K562 (cell line): ENCODE measurements around the gene ZSWIM7. TPM values are rescaled to one million over a fixed set of nuclear protein-coding genes. Genes with fewer than 3 reads are reported as not detected.

Experiments used
- ATAC-seq: fragments of 200-7000 bp; cut with Tn5 transposase; 3 replicates; pipeline ENCODE4 v1.9.1; 2020; ENCODE audit warnings: moderate library complexity
- BruUV-seq: library from RNA; stranded (reverse); fragments of 400-500 nt; replicated peaks from 2 replicates; lab custom pipeline; 2021; lab: Mats Ljungman, UMichigan
- CTCF ChIA-PET: fragments of 300-600 bp; formaldehyde crosslinking; extraction: SDS; loops from one replicate; lab custom pipeline; 2021; ENCODE audit warnings: low intra/inter-chr PET ratio; lab: Yijun Ruan, JAX
- POLR2A ChIA-PET: fragments of 300-600, 350-650 bp; sonication (Branson Sonifier 250); formaldehyde crosslinking; extraction: SDS; loops from one replicate; lab custom pipeline; 2021; ENCODE audit warnings: antibody characterized with exemption, inconsistent platforms; lab: Yijun Ruan, JAX
- DNase-seq, 4 experiments: peaks; one replicate each; pipeline versions ENCODE4 v3.0.0 to v3.0.0-alpha.2; 2011 to 2018; ENCODE audit warnings: low spot score in 3 of 4, mixed read lengths in 3 of 4; ENCODE audit errors: extremely low read depth in 1 of 4
- FAIRE-seq: peaks from 2 replicates; lab custom pipeline; 2011; peaks lifted over from hg19 to GRCh38; lab: Jason Lieb, UNC
- H2AFZ ChIP-seq: 2 replicates; pipeline ENCODE4 v1.6.0; 2011; ENCODE audit warnings: low read depth, low read length, control low read depth, inconsistent platforms
- H3K27ac ChIP-seq: fragments of 200-600 bp; 3 replicates; pipeline ENCODE4 v1.8.0; 2011; ENCODE audit warnings: low read depth, mild to moderate bottlenecking, control low read depth, inconsistent platforms, low read length, moderate library complexity, mixed read lengths; ENCODE audit errors: extremely low read depth
- H3K27me3 ChIP-seq, 2 experiments: fragments of 300-600 bp in 1 of 2; 2 replicates in 1 of 2; 3 replicates in 1 of 2; pipeline versions ENCODE4 v1.6.0 to v1.8.0; 2011; ENCODE audit warnings: inconsistent platforms in 2 of 2, low read length in 2 of 2, mild to moderate bottlenecking in 1 of 2, mixed read lengths in 1 of 2, moderate library complexity in 1 of 2; ENCODE audit not compliant: control insufficient read depth in 2 of 2, insufficient read depth in 2 of 2
- H3K36me3 ChIP-seq: fragments of 300-600 bp; 3 replicates; pipeline ENCODE4 v1.8.0; 2011; ENCODE audit warnings: mild to moderate bottlenecking, low read length, inconsistent platforms; ENCODE audit not compliant: control insufficient read depth, insufficient read depth
- H3K4me1 ChIP-seq, 2 experiments: fragments of 200-600 bp in 1 of 2; replicated peaks in 1 of 2; 2 replicates in 1 of 2; 3 replicates in 1 of 2; pipeline versions ENCODE4 v1.5.1 to v1.8.0; 2011; ENCODE audit warnings: inconsistent platforms in 2 of 2, low read length in 2 of 2, mild to moderate bottlenecking in 1 of 2, mixed read lengths in 1 of 2, moderate library complexity in 1 of 2; ENCODE audit not compliant: control insufficient read depth in 2 of 2, insufficient read depth in 2 of 2
- H3K4me2 ChIP-seq: 2 replicates; pipeline ENCODE4 v1.6.1; 2011; ENCODE audit warnings: low read length, control low read depth, inconsistent platforms, mixed read lengths; ENCODE audit not compliant: insufficient read depth
- H3K4me3 ChIP-seq: fragments of 200-600 bp; sonication (generic), shearing (Covaris generic); 2 replicates; pipeline ENCODE4 v1.5.1; 2016; ENCODE audit warnings: control low read depth, inconsistent platforms
- H3K79me2 ChIP-seq: fragments of 200-600 bp; 3 replicates; pipeline ENCODE4 v1.8.0; 2011; ENCODE audit warnings: low read length, inconsistent platforms; ENCODE audit not compliant: control insufficient read depth, insufficient read depth
- H3K9ac ChIP-seq, 2 experiments: 2 replicates each; pipeline versions ENCODE4 v1.6.0 to v1.6.1; 2011; ENCODE audit warnings: low read depth in 2 of 2, low read length in 2 of 2, control low read depth in 1 of 2, inconsistent platforms in 1 of 2, mild to moderate bottlenecking in 1 of 2, mixed read lengths in 1 of 2; ENCODE audit not compliant: insufficient read depth in 1 of 2
- H3K9me1 ChIP-seq: one replicate; pipeline ENCODE4 v1.6.0; 2011; ENCODE audit warnings: inconsistent platforms, mild to moderate bottlenecking, low read length, moderate library complexity; ENCODE audit not compliant: control insufficient read depth, insufficient read depth
- H3K9me3 ChIP-seq: replicated peaks from 2 replicates; pipeline ENCODE4 v1.5.1; 2011; ENCODE audit warnings: low read depth, low read length, inconsistent platforms; ENCODE audit not compliant: control insufficient read depth, insufficient read depth
- H4K20me1 ChIP-seq: replicated peaks from 2 replicates; pipeline ENCODE4 v1.6.1; 2011; ENCODE audit warnings: low read length, inconsistent platforms, mixed read lengths; ENCODE audit not compliant: control insufficient read depth, insufficient read depth
- CBX3 ChIP-seq, 2 experiments: IDR thresholded peaks; 1 replicate in 1 of 2; 2 replicates in 1 of 2; pipeline ENCODE4 v1.6.1; 2012; ENCODE audit warnings: inconsistent platforms in 2 of 2, low read length in 2 of 2, borderline replicate concordance in 1 of 2, control low read depth in 1 of 2
- CHCHD3 ChIP-seq: fragments of 250-450 bp; sonication (Bioruptor Pico); IDR thresholded peaks from 2 replicates; pipeline ENCODE4 v2.1.2; 2022; ENCODE audit warnings: mild to moderate bottlenecking
- IRF1 ChIP-seq: sonication (generic); formaldehyde crosslinking; IDR thresholded peaks from 2 replicates; pipeline ENCODE4 v1.8.0; 2022; ENCODE audit warnings: missing genetic modification reagents, mild to moderate bottlenecking, borderline replicate concordance
- MTF1 ChIP-seq: fragments of 250-450 bp; sonication (Bioruptor Pico); IDR thresholded peaks from 2 replicates; pipeline ENCODE4 v1.9.0; 2021; ENCODE audit warnings: moderate library complexity, mild to moderate bottlenecking, inconsistent platforms, borderline replicate concordance
- NCOA6 ChIP-seq: fragments of 450-650 bp; IDR thresholded peaks from 2 replicates; pipeline ENCODE4 v1.6.1; 2017; ENCODE audit warnings: mild to moderate bottlenecking
- NFIC ChIP-seq: fragments of 450-650 bp; IDR thresholded peaks from 2 replicates; pipeline ENCODE4 v1.6.1; 2017; ENCODE audit warnings: mild to moderate bottlenecking, inconsistent platforms
- RCOR1 ChIP-seq, 2 experiments: IDR thresholded peaks; 2 replicates each; pipeline ENCODE4 v1.6.1; 2012; ENCODE audit warnings: low read depth in 2 of 2, low read length in 2 of 2, borderline replicate concordance in 1 of 2, improper control_type of control experiment in 1 of 2
- RHOXF2B ChIP-seq: fragments of 250-450 bp; sonication (Bioruptor Pico); conservative IDR thresholded peaks from 2 replicates; pipeline ENCODE4 v1.5.1; 2021
- SAFB ChIP-seq: fragments of 200-400 bp; formaldehyde crosslinking; IDR thresholded peaks from 2 replicates; pipeline ENCODE4 v1.6.1; 2017; ENCODE audit warnings: low read depth, low read length, borderline replicate concordance
- SMAD1 ChIP-seq: fragments of 150-350 bp; IDR thresholded peaks from 2 replicates; pipeline ENCODE4 v1.6.1; 2014; ENCODE audit warnings: low read length, low read depth; ENCODE audit not compliant: partially characterized antibody
- SMARCB1 ChIP-seq: IDR thresholded peaks from 2 replicates; pipeline ENCODE4 v1.6.1; 2011; ENCODE audit warnings: improper control_type of control experiment, low read depth; ENCODE audit not compliant: insufficient read length
- SNIP1 ChIP-seq: fragments of 450-650 bp; IDR thresholded peaks from 2 replicates; pipeline ENCODE4 v1.7.1; 2017; ENCODE audit warnings: low read depth, mild to moderate bottlenecking
- TBL1XR1 ChIP-seq, 2 experiments: IDR thresholded peaks; 2 replicates each; pipeline ENCODE4 v1.6.1; 2012; ENCODE audit warnings: improper control_type of control experiment in 2 of 2, low read length in 2 of 2, mild to moderate bottlenecking in 1 of 2
- TFE3 ChIP-seq: fragments of 450-650 bp; formaldehyde crosslinking; IDR thresholded peaks from 2 replicates; pipeline ENCODE4 v1.4.0; 2020; ENCODE audit warnings: mild to moderate bottlenecking, mixed read lengths
- ZBED1 ChIP-seq: IDR thresholded peaks from 2 replicates; pipeline ENCODE4 v1.6.1; 2014
- ZBTB17 ChIP-seq: fragments of 450-650 bp; formaldehyde crosslinking; IDR thresholded peaks from 2 replicates; pipeline ENCODE4 v1.4.0; 2020; ENCODE audit warnings: mild to moderate bottlenecking
- ZBTB7A ChIP-seq: IDR thresholded peaks from 2 replicates; pipeline ENCODE4 v1.6.1; 2011; ENCODE audit warnings: low read depth, mild to moderate bottlenecking, low read length, moderate library complexity, borderline replicate concordance; ENCODE audit not compliant: control insufficient read depth
- WGBS: fragments of 100-300 bp; shearing (Covaris generic); methylation state at CpG from one replicate; pipeline ENCODE4 v1.1.6; 2016; ENCODE audit warnings: low coverage, mixed read lengths; ENCODE audit not compliant: insufficient coverage; ENCODE audit errors: missing lambda C conversion rate; 5-methylcytosine and 5-hydroxymethylcytosine counted together
- in situ Hi-C: fragments of 300-500 bp; cut with MboI; formaldehyde crosslinking; loops from 4 replicates; pipeline ENCODE4 v1.15.0; 2018; ENCODE audit warnings: inconsistent platforms, mixed read lengths
- intact Hi-C: fragments of 100-400 bp; cut with micrococcal nuclease; formaldehyde crosslinking; loops from 2 replicates; pipeline ENCODE4 v1.14.2; 2022
- polyA plus RNA-seq, 8 experiments: library from polyadenylated mRNA; depleted of rRNA in 4 of 8; stranded (reverse) in 5 of 8; unstranded in 3 of 8; fragments of >200 nt; fragmentation: Nextera tagmentation in 2 of 8; fragmentation: Illumina TruSeq in 1 of 8; extraction: Ambion mirVana in 2 of 8; extraction: Trizol in 1 of 8; gene quantifications; 2 replicates each; pipeline versions ENCODE4 v1.2.1 to v1.2.3, GENCODE V29; 2011 to 2014; ENCODE audit warnings: inconsistent platforms in 1 of 8, missing spikeins in 1 of 8
- total RNA-seq, 7 experiments: library from RNA; depleted of rRNA in 6 of 7; stranded (reverse); fragments of >200 nt in 6 of 7; fragmentation: Illumina TruSeq in 2 of 7; extraction: Trizol in 2 of 7; gene quantifications; 2 replicates each; pipeline versions ENCODE4 v1.2.1 to v1.2.3, GENCODE V29; 2011 to 2021; ENCODE audit warnings: low replicate concordance in 1 of 7
- TF ChIP-seq, protein P1 (sequence below): fragments of 250-450 bp; sonication (Bioruptor Pico); IDR thresholded peaks from 2 replicates; pipeline ENCODE4 v1.8.0; 2021; ENCODE audit warnings: mild to moderate bottlenecking, moderate library complexity

Gene ZSWIM7
- total and polyA plus RNA-seq, 9 of the 15 experiments (the other 6 are each of a cell fraction or from before 2014, with no cell fraction given), result 5.9 to 18.7 (median 9.5) TPM

DNA sequence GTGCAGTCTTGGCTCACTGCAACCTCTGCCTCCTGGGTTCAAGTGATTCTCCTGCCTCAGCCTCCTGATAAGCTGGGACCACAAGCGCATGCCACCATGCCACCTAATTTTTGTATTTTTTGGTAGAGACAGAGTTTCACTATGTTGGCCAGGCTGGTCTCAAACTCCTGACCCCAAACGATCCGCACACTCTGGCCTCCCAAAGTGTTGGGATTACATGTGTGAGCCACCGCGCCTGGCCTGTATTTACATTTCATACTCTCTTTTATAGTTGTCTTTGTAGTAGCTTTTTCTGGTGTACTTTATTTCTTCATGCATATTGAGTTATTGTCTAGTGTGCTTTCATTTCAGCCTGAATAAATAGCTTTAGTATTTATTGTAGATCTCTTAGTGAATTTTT lies 64.6 kb downstream of the ZSWIM7 start:
- CTCF ChIA-PET, result no interaction called here
- no peak overlapping the region for H3K27ac ChIP-seq
- no peak overlapping the region for H3K9ac ChIP-seq
- no peak for DNase-seq
- in situ Hi-C loops (no loop called here), intact Hi-C loops (no loop called here)
- no peaks in the 10 kb centered on the region for H3K9me1 ChIP-seq
- H3K27me3 ChIP-seq, result no peaks in the 10 kb centered on the region
- no peak overlapping the region for H2AFZ ChIP-seq
- 76% methylated on average over 5 of the region's 5 CpGs for WGBS
- no peak for TF ChIP-seq CHCHD3
- TF ChIP-seq ZBED1, result no peak
- no peak for TF ChIP-seq TFE3 (CRISPR knock-in tag)
- TF ChIP-seq ZBTB17 (CRISPR knock-in tag), result no peak
- no peak for TF ChIP-seq SAFB
- TF ChIP-seq SNIP1, result no peak
- no peak for TF ChIP-seq IRF1 (CRISPR knock-in tag)
- TF ChIP-seq RHOXF2B (CRISPR knock-in tag), result no peak
- TF ChIP-seq MTF1, result no peak
- TF ChIP-seq, protein P1, sequence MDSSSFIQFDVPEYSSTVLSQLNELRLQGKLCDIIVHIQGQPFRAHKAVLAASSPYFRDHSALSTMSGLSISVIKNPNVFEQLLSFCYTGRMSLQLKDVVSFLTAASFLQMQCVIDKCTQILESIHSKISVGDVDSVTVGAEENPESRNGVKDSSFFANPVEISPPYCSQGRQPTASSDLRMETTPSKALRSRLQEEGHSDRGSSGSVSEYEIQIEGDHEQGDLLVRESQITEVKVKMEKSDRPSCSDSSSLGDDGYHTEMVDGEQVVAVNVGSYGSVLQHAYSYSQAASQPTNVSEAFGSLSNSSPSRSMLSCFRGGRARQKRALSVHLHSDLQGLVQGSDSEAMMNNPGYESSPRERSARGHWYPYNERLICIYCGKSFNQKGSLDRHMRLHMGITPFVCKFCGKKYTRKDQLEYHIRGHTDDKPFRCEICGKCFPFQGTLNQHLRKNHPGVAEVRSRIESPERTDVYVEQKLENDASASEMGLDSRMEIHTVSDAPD (CRISPR knock-in tag), result no peak
- no peak for TF ChIP-seq NCOA6
- TF ChIP-seq SMARCB1, result no peak
- TF ChIP-seq RCOR1 (IDR thresholded peaks at IDR 0.05; ENCODE audit: borderline replicate concordance in 1 of 2, low read depth in 2 of 2, low read length in 2 of 2), result no peak
- TF ChIP-seq NFIC, result no peak
- no peak for TF ChIP-seq SMAD1
- no peak for TF ChIP-seq CBX3 (IDR thresholded peaks at IDR 0.05; ENCODE audit: borderline replicate concordance in 1 of 2, low read length in 2 of 2)
- TF ChIP-seq TBL1XR1 (IDR thresholded peaks at IDR 0.05; ENCODE audit: low read length in 2 of 2), result no peak
- TF ChIP-seq ZBTB7A, result no peak
- no peaks in the 10 kb centered on the region for H3K79me2 ChIP-seq
- FAIRE-seq, result no peak
- no peak overlapping the region for H3K4me3 ChIP-seq
- H3K36me3 ChIP-seq, result no peaks in the 10 kb centered on the region
- no TSS peak for BruUV-seq
- no peaks in the 10 kb centered on the region for H3K9me3 ChIP-seq
- peaks cover 0 to 5% of the 10 kb centered on the region in 2 experiments; a peak in 1 of 5 replicates for H3K4me1 ChIP-seq
- no peak for ATAC-seq
- no peaks in the 10 kb centered on the region for H4K20me1 ChIP-seq
- POLR2A ChIA-PET, result interaction anchor here (1.8 kb wide), 1 partner anchor 10 kb away, joined by 10 read pairs; the partner anchor contains the start of gene ADORA2B
- H3K4me2 ChIP-seq, result no peak overlapping the region
